K562 treated with DMSO at 1 percent for 4 hours (cell line): ENCODE results near the gene TTN. TPM values are rescaled to one million over a fixed set of nuclear protein-coding genes. Genes with fewer than 3 reads are reported as not detected.

Experiments
- total RNA-seq: library from RNA; unstranded; fragments of 300-600 nt; gene quantifications from 2 replicates; pipeline ENCODE4 v1.2.3, GENCODE V29; 2022; ENCODE audit not compliant: insufficient read depth

TTN gene
- total RNA-seq: 0.07 and 0.10 TPM in 2 replicates

GRCh38 chr2:178807227-178808008 is at the start of gene TTN:
Gene TTN (minus strand): TSS chr2:178807423. CDS start chr2:178804642, 2,781 bp downstream.

GRCh38 chr2:178480227-178481181 is 326.7 kb downstream of the TTN start, which contains the start of gene PLEKHA3:
Gene PLEKHA3 (plus strand): TSS chr2:178480457. CDS start chr2:178480870, 413 bp downstream.

GRCh38 chr2:178478439-178479274 is 328.6 kb downstream of the TTN start, which contains the start of gene FKBP7:
Gene FKBP7 (minus strand): TSS chr2:178478600. CDS start chr2:178478499, 101 bp downstream.

Other genes with a start within 250 kb of the TTN start
- gene CCDC141, start 242.7 kb upstream of the TTN start, total RNA-seq: not detected in 2 replicates